NCI-H526 treated with DMSO at 0.1 percent for 48 hours (cell line): ENCODE data around the gene CFAP77.

Experiments used
- DNase-seq: peaks from one replicate; lab custom pipeline; 2025; lab: John Stamatoyannopoulos, UW

Gene CFAP77

GRCh38 chr9:132517815-132518550 lies 108.0 kb downstream of the CFAP77 start:
- no peak for DNase-seq

DNA sequence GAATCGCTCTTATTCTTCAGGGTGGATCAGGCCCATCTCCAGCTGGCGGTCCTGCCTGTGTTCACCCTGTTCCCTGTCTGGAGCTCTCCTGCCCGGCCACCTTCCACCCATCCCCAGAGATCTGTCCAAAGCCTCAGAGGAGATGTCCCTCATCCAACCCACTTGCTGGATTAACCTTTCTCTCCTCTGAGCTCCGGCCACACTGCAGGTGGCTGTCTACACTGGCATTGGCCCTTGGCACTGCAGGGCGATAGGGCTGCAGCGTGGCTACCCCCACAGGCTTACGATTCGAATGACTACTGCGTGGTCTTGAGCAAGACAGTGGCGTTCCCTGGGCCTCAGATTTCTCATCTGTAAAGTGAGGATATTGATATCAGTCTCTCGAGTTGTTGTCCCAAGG lies 108.6 kb downstream of the CFAP77 start:
- DNase-seq: no peak

DNA sequence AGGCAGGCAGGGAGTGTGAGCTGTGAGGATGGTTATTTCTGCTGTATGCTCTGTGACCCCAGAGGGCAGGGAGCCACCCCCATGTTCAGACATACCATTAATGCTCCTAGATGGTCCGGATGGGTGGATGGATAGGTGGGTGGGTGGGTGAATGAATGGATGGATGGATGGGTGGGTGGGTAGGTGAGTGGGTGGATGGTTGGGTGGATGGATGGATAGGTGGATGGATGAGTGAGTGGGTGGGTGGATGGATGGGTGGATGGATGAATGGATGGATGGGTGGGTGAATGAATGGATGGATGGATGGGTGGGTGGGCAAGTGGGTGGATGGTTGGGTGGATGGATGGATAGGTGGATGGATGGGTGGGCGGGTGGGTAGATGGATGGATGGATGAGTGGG lies 109.0 kb downstream of the CFAP77 start:
- DNase-seq: no peak

DNA sequence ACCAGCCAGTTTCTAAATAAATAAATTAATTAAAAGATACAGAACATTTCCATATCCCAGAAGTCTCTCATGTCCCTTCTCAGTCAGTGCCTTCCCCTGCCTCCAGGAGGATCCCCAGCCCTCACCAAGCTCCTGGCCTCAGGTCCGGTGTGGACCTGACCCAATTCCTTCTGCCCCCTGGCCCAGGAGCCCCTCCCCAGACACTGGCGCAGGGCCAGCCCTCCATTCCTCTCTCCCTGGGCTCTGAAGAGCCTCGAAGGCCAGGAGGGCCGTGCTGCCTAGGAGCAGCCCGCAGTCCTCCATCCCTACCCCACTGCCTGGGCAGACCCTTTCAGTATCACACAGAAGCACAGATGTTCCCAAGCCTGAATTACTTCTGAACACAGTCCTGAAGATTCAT lies 110.6 kb downstream of the CFAP77 start:
- DNase-seq: no peak

DNA sequence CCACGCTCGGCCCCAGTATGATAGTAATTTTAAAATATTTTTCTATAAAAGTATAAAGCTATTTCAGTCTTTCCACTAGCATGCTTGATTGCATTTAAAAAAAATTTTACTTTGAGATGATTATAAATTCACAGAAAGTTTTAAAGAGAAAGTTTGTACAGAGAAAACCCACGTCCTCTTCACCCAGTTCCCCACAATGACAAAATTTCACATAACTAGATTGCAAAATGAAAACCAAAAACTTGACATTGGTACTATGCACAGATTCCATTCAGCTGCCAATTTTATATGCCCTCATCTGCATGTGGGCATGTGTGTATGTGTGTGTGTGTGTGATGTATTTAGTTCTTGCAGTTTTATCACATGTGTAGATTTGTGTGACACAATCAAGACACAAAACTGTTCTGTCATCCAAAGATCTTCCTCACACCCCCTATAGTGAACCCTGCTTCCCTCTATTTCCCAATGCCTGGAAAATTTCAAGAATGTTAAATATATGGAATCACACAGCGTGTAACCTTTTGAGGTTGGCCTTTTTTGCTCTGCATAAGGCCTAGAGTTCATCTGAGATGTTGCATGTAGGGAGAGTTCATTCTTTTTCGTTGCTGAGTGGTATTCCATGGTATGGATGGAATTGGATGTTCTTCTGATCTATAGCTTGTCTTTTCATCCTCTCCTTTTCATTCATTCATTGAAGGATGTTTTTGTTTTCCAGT lies 115.5 kb downstream of the CFAP77 start:
- no peak for DNase-seq

GRCh38 chr9:132531195-132531594 lies 121.2 kb downstream of the CFAP77 start:
- DNase-seq: no peak

DNA sequence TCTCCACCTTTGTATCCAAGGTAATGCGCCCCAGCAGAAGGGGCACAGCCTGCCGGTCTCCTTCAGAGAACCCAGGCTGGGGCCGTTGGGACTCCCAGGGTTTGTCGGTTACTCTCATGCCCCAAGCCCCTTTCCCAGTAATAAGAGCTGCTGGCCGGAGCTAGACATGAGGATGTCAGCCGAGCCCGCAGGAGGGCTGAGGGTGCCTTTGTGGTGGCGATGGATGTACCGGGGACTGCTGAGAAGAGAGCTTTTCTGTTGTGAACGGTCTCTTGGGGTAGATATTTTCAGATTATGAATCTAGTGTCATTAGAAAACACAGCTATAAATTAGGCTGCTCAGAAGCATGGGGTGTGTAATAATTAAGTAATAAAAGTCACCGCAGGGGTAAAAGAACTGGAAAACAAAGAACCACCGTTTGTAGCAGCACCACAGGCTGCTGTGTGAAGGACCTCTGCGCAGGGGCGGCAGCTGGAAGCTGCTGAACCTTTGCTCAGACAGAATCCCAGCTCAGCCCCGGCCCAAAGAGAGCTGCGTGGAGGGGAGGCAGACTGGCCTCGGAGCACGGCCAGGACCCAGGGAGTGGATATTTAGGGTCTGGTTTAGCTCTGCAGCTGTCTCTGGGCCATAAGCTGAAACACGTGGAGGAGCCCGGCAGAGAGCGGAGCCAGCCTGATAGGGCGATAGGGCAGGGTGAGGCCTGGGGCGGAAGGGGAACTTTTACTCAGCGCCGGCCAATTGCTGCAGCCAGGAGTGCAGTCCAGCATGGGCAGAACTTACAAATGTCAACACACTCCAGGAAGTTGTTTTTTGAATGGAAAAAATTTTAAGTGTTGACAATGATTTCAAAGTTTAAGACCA lies 121.9 kb downstream of the CFAP77 start:
- DNase-seq: no peak

DNA sequence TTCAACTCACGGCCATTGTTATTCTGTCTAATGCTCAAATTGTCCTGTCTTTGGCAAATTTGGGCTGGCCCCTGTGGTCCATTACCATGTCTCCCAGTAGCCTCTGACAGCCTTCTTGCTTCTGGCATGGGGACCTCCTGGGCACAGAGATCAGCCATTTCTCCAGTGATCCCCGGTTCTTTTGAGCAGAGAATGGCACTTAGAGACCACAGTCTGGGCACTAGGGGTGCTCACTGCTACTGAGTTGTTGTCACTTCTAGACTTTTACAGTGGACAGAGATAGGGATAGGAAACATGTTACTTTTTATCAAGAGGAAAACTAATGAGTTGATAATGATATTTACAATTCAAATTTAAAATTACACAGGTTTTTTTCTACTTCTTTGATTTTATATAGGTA lies 124.8 kb downstream of the CFAP77 start:
- no peak for DNase-seq

- no peak for DNase-seq
Measured at GRCh38 chr9:132536124-132536523, 126.1 kb downstream of the CFAP77 start.

- no peak for DNase-seq
Measured at GRCh38 chr9:132537352-132537751, 127.3 kb downstream of the CFAP77 start.

DNA sequence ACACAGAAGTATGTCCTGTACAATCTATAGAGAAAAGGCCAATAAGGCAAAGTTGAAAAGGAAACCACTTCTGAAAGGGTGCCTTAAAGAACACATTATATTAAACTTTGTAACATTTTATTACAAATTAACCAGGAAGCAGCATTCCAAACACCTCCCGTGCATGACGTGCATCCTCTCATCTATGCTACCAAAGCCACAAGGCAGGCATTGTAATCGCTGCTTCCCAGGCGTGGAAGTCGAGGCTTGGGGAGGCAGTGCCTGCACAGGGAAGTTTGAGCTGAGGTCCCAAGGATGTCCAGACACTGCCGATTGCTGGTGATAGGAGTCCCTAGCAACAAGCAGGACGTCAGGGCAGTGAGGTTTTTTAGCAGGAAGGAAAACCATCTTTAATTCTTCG lies 128.1 kb downstream of the CFAP77 start:
- no peak for DNase-seq

DNA sequence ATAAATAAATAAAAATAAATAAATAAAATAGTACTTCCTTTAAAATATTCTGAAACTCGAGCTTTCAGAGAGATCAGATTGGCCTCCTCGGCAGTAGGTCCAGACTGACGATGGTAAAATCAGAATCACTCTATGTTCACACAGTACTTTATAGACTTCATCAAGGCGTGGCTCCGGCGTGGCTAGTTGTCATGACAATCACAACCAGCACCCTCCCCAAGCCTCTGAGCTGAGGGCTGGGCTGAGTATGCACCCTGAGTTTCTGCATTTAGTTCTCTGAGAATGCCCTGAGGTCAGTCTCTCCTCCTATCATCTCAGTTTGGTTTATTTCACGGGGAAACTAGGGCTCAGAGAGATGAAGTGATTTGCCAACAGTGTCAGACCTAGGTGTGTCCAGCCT lies 129.1 kb downstream of the CFAP77 start:
- no peak for DNase-seq

DNA sequence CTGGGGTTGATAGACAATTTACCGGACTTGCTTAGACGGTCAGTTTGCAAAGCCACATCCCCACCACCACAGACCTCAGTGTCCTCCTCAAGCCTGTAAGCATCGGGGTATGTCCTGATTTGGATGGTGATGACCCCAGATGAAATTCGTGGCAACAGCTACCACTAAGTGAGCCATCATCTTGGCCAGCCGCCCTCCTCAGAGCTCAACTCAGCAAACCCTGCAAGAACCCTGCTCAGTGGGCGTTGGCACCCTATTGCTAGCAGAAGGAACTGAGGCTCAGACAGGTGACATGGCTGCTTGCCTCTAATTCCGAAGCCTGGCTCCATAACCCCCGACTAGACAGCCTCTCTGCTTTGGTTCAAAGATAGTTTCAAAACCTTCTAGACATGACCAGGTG lies 131.0 kb downstream of the CFAP77 start:
- no peak for DNase-seq

DNA sequence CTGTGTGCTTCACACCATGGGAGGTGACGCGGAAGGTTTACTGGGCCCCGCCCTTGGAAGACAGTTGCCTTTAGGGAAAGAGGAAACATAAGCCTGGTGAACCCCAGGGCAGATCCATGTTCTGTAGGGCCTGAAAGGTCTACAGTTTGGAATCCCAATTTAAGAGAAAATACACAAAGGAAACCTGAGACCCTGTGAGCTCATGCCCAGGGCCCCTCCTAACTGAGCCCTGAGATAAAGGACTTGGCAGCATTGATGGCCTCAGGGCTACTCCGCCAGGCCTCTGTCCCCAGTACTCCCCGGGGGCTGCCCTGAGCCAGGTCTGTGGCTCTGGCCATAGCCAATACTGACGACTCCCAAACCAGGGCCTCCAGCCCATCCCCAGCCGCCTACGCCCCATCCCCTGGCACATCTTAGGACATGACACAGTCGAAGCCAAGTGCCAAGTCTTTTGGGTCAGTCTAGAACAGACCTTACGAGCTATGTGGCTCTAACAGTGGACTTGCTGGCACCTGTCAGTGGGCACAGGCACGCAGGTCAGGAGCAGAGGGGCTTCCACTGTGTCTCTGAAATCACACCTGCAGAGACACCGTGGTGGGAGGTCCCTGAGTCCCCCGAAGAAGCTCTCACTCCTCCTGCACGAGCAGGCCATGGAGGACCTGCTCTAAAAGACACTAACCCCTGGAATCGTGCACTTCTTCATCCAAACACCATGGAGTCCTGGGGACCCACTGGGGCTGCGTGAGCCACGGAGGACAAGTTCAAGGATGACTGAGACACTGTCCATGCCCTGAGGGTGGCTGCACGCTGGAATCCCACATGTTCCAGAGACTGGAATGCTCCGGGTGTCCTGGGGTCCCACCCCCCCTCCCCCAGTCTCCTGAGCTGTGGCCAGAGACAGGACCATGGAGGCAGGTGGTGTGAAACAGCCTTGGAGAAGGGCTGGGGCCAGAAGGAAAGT lies 132.1 kb downstream of the CFAP77 start:
- no peak for DNase-seq

- no peak for DNase-seq
Measured at GRCh38 chr9:132543251-132543650, 133.2 kb downstream of the CFAP77 start.

GRCh38 chr9:132543960-132544359 lies 133.9 kb downstream of the CFAP77 start:
- DNase-seq: no peak

- no peak for DNase-seq
Measured at GRCh38 chr9:132545578-132545977, 135.6 kb downstream of the CFAP77 start.

DNA sequence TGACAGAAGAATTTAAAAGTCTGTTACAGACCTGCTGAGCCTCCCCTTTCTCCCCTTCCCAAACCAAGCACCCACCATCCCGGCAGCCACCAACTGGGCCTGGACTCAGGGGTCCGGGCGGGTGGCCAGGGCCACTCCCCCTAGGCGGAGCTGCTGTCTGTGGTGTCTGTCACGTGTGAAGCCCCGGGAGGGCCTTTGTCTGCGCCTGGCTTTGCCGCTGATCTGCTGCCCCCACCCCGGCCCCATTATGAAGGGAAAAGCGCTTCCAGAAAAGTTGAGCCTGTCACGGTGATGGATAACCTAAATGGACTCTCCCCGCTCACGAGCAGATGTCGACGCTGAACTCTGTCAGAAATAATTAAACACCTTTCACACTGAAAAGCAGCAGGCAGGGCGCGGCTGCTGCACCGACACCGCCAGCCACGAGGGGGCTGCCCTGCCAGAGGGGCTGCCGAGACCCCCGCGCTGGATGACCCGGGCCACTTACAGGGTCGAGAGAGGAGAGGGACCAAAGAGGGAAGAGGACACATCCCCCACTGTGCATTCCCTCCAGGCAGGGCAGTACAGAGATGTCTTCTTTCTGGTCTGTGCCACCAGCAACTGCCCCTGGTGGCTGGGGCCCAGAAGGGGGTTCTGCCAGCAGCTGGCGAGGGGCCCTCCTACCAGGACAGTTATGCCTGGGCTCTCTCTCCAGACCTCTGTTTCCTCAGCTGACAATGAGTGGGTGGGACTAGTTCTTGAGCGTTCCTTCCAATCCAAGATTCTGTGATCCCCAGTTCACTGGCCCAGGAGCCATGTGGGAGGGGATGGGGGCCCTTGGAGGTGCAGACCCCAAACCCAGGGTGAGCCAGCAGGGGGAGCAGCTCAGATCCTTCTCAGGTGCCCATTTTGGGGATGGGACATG lies 136.4 kb downstream of the CFAP77 start:
- peak; percentile 15 for DNase-seq

- DNase-seq: no peak
Measured at GRCh38 chr9:132547052-132547431, 137.0 kb downstream of the CFAP77 start.

- DNase-seq: no peak
Measured at GRCh38 chr9:132547436-132547835, 137.4 kb downstream of the CFAP77 start.
